ENCODE measurements around the gene XPNPEP2. TPM values are rescaled to one million over a fixed set of nuclear protein-coding genes. Genes with fewer than 3 reads are reported as not detected.
A peak's percentile ranks its signal among the peaks of the same experiment; 100 is the strongest.

The XPNPEP2 gene
- total RNA-seq, 1 experiment from 2014 or later, result 0.11 TPM

- TF ChIP-seq ZSCAN18 (CRISPR knock-in tag; IDR thresholded peaks at IDR 0.05), result no peak
- TF ChIP-seq CBFB (CRISPR knock-in tag; IDR thresholded peaks at IDR 0.05; ENCODE audit: low read depth), result no peak
- no peak for TF ChIP-seq ZNF281 (CRISPR knock-in tag; IDR thresholded peaks at IDR 0.05)
- TF ChIP-seq ZBTB43 (CRISPR knock-in tag; IDR thresholded peaks at IDR 0.05), result no peak
Observed at GRCh38 chrX:129771266-129771995, 32.7 kb downstream of the XPNPEP2 start (continued).

- peaks cover 18% of the 10 kb centered on the region for H3K4me1 Mint-ChIP-seq
- peaks cover 2% of the 10 kb centered on the region; the same call in 1 of the 2 replicates for H3K27me3 Mint-ChIP-seq (ENCODE audit: low read depth)
- DNase-seq (ENCODE audit: low spot score), result no peak
- POLR2A ChIA-PET, result no interaction called here
- CTCF ChIA-PET, result interaction anchor here (1.1 to 1.6 kb wide), 3 partner anchors 17 to 167 kb away, joined by 3 to 9 read pairs (median 4); no protein-coding TSS in a partner anchor
- no peaks in the 10 kb centered on the region for H3K36me3 Mint-ChIP-seq
- TF ChIP-seq CBFB (CRISPR knock-in tag; IDR thresholded peaks at IDR 0.05; ENCODE audit: low read depth) (no peak), OVOL2 (CRISPR knock-in tag; IDR thresholded peaks at IDR 0.05; ENCODE audit: borderline replicate concordance) (no peak), ERG (CRISPR knock-in tag; IDR thresholded peaks at IDR 0.05) (no peak), ZNF232 (CRISPR knock-in tag; IDR thresholded peaks at IDR 0.05) (no peak), TEAD1 (CRISPR knock-in tag; IDR thresholded peaks at IDR 0.05) (no peak), MYBL2 (CRISPR knock-in tag; IDR thresholded peaks at IDR 0.05) (no peak), ZNF138 (CRISPR knock-in tag; conservative IDR thresholded peaks at IDR 0.05) (no peak), MXD4 (CRISPR knock-in tag; IDR thresholded peaks at IDR 0.05; ENCODE audit: borderline replicate concordance) (no peak), ZNF423 (CRISPR knock-in tag; IDR thresholded peaks at IDR 0.05) (no peak), ZNF425 (CRISPR knock-in tag; conservative IDR thresholded peaks at IDR 0.05) (no peak), ZMAT4 (CRISPR knock-in tag; IDR thresholded peaks at IDR 0.05) (no peak)
- no peaks in the 10 kb centered on the region for H3K9me3 Mint-ChIP-seq
- H3K27ac Mint-ChIP-seq, result no peak overlapping the region
- ATAC-seq, result peak; percentile 52; the same call in 1 of the 2 replicates
- no peak overlapping the region for H3K4me3 Mint-ChIP-seq
Observed at GRCh38 chrX:129772796-129773431, 34.1 kb downstream of the XPNPEP2 start.
